OCI-LY1 (cell line): ENCODE results near the gene CXCL6.

ENCODE experiments used
- H2AFZ ChIP-seq: fragments of 200-600 bp; sonication (generic), shearing (Covaris generic); 2 replicates; pipeline ENCODE4 v1.6.0; 2014; ENCODE audit warnings: antibody characterized with exemption, mild to moderate bottlenecking, low read length
- H3F3A ChIP-seq: fragments of 200-600 bp; sonication (generic), shearing (Covaris generic); 2 replicates; pipeline ENCODE4 v1.6.0; 2014; ENCODE audit warnings: mild to moderate bottlenecking, antibody characterized with exemption, low read length, moderate library complexity; ENCODE audit not compliant: insufficient read depth
- H3K27ac ChIP-seq: fragments of 200-600 bp; sonication (generic); 2 replicates; pipeline ENCODE4 v1.5.1; 2014; ENCODE audit warnings: low read length, mixed run types, mild to moderate bottlenecking, low read depth; ENCODE audit not compliant: poor library complexity, severe bottlenecking
- H3K27me3 ChIP-seq: fragments of 200-600 bp; sonication (generic); 2 replicates; pipeline ENCODE4 v1.6.0; 2014; ENCODE audit warnings: antibody characterized with exemption, mild to moderate bottlenecking, low read length, moderate library complexity; ENCODE audit not compliant: insufficient read depth
- H3K36me3 ChIP-seq: fragments of 200-600 bp; sonication (generic); 2 replicates; pipeline ENCODE4 v1.6.1; 2014; ENCODE audit warnings: mild to moderate bottlenecking, antibody characterized with exemption, low read length, moderate library complexity, mixed read lengths; ENCODE audit not compliant: insufficient read depth
- H3K4me1 ChIP-seq: fragments of 200-600 bp; sonication (generic); 2 replicates; pipeline ENCODE4 v1.5.1; 2014; ENCODE audit warnings: mild to moderate bottlenecking, low read length, moderate library complexity; ENCODE audit not compliant: insufficient read depth, severe bottlenecking
- H3K4me2 ChIP-seq: fragments of 200-600 bp; sonication (generic), shearing (Covaris generic); 2 replicates; pipeline ENCODE4 v1.6.1; 2014; ENCODE audit warnings: low read length
- H3K4me3 ChIP-seq: fragments of 200-600 bp; sonication (generic); 2 replicates; pipeline ENCODE4 v1.5.1; 2014; ENCODE audit warnings: low read length, low read depth, mild to moderate bottlenecking, mixed read lengths; ENCODE audit not compliant: poor library complexity, severe bottlenecking
- H3K79me2 ChIP-seq: fragments of 200-600 bp; shearing (Covaris generic); 2 replicates; pipeline ENCODE4 v1.6.1; 2016; ENCODE audit warnings: mixed run types, low read length, mixed read lengths; ENCODE audit not compliant: insufficient read depth
- H3K9ac ChIP-seq: fragments of 200-600 bp; sonication (generic), shearing (Covaris generic); 2 replicates; pipeline ENCODE4 v1.6.1; 2014; ENCODE audit warnings: mild to moderate bottlenecking, low read length, mixed read lengths
- H3K9me2 ChIP-seq: fragments of 200-600 bp; sonication (generic), shearing (Covaris generic); 2 replicates; pipeline ENCODE4 v1.6.1; 2014; ENCODE audit warnings: low read depth, mild to moderate bottlenecking, low read length, mixed read lengths
- H3K9me3 ChIP-seq: fragments of 200-600 bp; shearing (Covaris generic); 2 replicates; pipeline ENCODE4 v1.6.1; 2014; ENCODE audit warnings: low read length, mixed read lengths
- H4K20me1 ChIP-seq: fragments of 200-600 bp; sonication (generic), shearing (Covaris generic); 2 replicates; pipeline ENCODE4 v1.6.0; 2016; ENCODE audit warnings: mild to moderate bottlenecking, low read length; ENCODE audit not compliant: insufficient read depth
- CTCF ChIP-seq: fragments of 200-600 bp; sonication (generic), shearing (Covaris generic); IDR thresholded peaks from 2 replicates; pipeline ENCODE4 v1.5.1; 2017; ENCODE audit warnings: mild to moderate bottlenecking, antibody characterized with exemption, low read length, moderate library complexity, mixed read lengths
- EZH2 ChIP-seq: fragments of 200-600 bp; sonication (generic), shearing (Covaris generic); IDR thresholded peaks from 2 replicates; pipeline ENCODE4 v1.8.0; 2017; ENCODE audit warnings: borderline replicate concordance, mixed run types, mild to moderate bottlenecking, antibody characterized with exemption, low read length, moderate library complexity, mixed read lengths

The CXCL6 gene

GRCh38 chr4:73864961-73865360 lies 28.5 kb downstream of the CXCL6 start:
- H4K20me1 ChIP-seq, result no peaks in the 10 kb centered on the region
- H3K9me3 ChIP-seq, result no peaks in the 10 kb centered on the region
- H3K4me1 ChIP-seq, result no peaks in the 10 kb centered on the region
- no peaks in the 10 kb centered on the region for H3K27me3 ChIP-seq
- H3K4me3 ChIP-seq, result no peak overlapping the region
- H3F3A ChIP-seq, result no peaks in the 10 kb centered on the region
- H3K9ac ChIP-seq, result no peak overlapping the region
- H3K27ac ChIP-seq, result no peak overlapping the region
- no peaks in the 10 kb centered on the region for H3K9me2 ChIP-seq
- H3K4me2 ChIP-seq, result no peak overlapping the region
- H3K36me3 ChIP-seq, result no peaks in the 10 kb centered on the region
- no peak overlapping the region for H2AFZ ChIP-seq
- H3K79me2 ChIP-seq, result no peaks in the 10 kb centered on the region
- TF ChIP-seq CTCF, result no peak
- no peak for TF ChIP-seq EZH2

- Histone ChIP-seq H3K27ac (no peak overlapping the region), H3K4me2 (no peak overlapping the region), H3K27me3 (no peaks in the 10 kb centered on the region), H3K4me3 (no peak overlapping the region), H3F3A (no peaks in the 10 kb centered on the region), H3K36me3 (no peaks in the 10 kb centered on the region), H4K20me1 (no peaks in the 10 kb centered on the region), H3K9ac (no peak overlapping the region), H3K79me2 (no peaks in the 10 kb centered on the region), H3K9me2 (no peaks in the 10 kb centered on the region), H2AFZ (no peak overlapping the region), H3K9me3 (no peaks in the 10 kb centered on the region), H3K4me1 (no peaks in the 10 kb centered on the region)
- TF ChIP-seq EZH2 (no peak), CTCF (no peak)
Observed at GRCh38 chr4:73865431-73866096, 29.1 kb downstream of the CXCL6 start.

GRCh38 chr4:73866246-73866645 lies 29.8 kb downstream of the CXCL6 start:
- H4K20me1 ChIP-seq, result no peaks in the 10 kb centered on the region
- H3K27ac ChIP-seq, result no peak overlapping the region
- H3K36me3 ChIP-seq, result no peaks in the 10 kb centered on the region
- H3K9ac ChIP-seq, result no peak overlapping the region
- no peak overlapping the region for H2AFZ ChIP-seq
- no peaks in the 10 kb centered on the region for H3K4me1 ChIP-seq
- no peak for TF ChIP-seq EZH2
- H3K9me2 ChIP-seq, result no peaks in the 10 kb centered on the region
- no peaks in the 10 kb centered on the region for H3F3A ChIP-seq
- no peaks in the 10 kb centered on the region for H3K79me2 ChIP-seq
- H3K27me3 ChIP-seq, result no peaks in the 10 kb centered on the region
- no peaks in the 10 kb centered on the region for H3K9me3 ChIP-seq
- no peak overlapping the region for H3K4me3 ChIP-seq
- H3K4me2 ChIP-seq, result no peak overlapping the region

GRCh38 chr4:73867783-73868182 lies 31.3 kb downstream of the CXCL6 start:
- no peaks in the 10 kb centered on the region for H3K4me1 ChIP-seq
- H3K79me2 ChIP-seq, result no peaks in the 10 kb centered on the region
- no peak overlapping the region for H3K4me3 ChIP-seq
- H4K20me1 ChIP-seq, result no peaks in the 10 kb centered on the region
- TF ChIP-seq EZH2 (no peak), CTCF (no peak)
- no peak overlapping the region for H3K9ac ChIP-seq
- H3K9me2 ChIP-seq, result no peaks in the 10 kb centered on the region
- H3K4me2 ChIP-seq, result no peak overlapping the region
- no peaks in the 10 kb centered on the region for H3K36me3 ChIP-seq
- no peaks in the 10 kb centered on the region for H3F3A ChIP-seq
- H2AFZ ChIP-seq, result no peak overlapping the region
- no peaks in the 10 kb centered on the region for H3K27me3 ChIP-seq
- H3K27ac ChIP-seq, result no peak overlapping the region
- H3K9me3 ChIP-seq, result no peaks in the 10 kb centered on the region
